ENCODE measurements around the gene RNASE3.
"Not testable (repeated sequence)": the region's sequence is repeated elsewhere in the genome, so short reads cannot be mapped to it uniquely, and the experiment has no call there.

The RNASE3 gene

GRCh38 chr14:20919038-20919756, 28.0 kb downstream of the RNASE3 start:
- peak; percentile 47 for DNase-seq

GRCh38 chr14:20923766-20924297, 32.6 kb downstream of the RNASE3 start:
- DNase-seq, result not testable (repeated sequence)

- DNase-seq, result no peak
Observed at GRCh38 chr14:20934148-20934762, 43.1 kb downstream of the RNASE3 start.

GRCh38 chr14:20935303-20935984, 44.3 kb downstream of the RNASE3 start:
- DNase-seq, result no peak
